MM.1S (cell line): ENCODE data around the gene EIF3CL.
"Not testable (repeated sequence)": the region's sequence is repeated elsewhere in the genome, so short reads cannot be mapped to it uniquely, and the experiment has no call there.

ENCODE experiments used
- DNase-seq: peaks from one replicate; pipeline ENCODE4 v3.0.0-alpha.2; 2015
- H2AFZ ChIP-seq: fragments of 300-600 bp; sonication (generic); 2 replicates; pipeline ENCODE4 v1.6.0; 2016; ENCODE audit warnings: antibody characterized with exemption, low read length
- H3F3A ChIP-seq: fragments of 300-600 bp; sonication (generic); 2 replicates; pipeline ENCODE4 v1.6.1; 2016; ENCODE audit warnings: mild to moderate bottlenecking, antibody characterized with exemption, low read length, moderate library complexity, mixed read lengths; ENCODE audit not compliant: insufficient read depth
- H3K27ac ChIP-seq: fragments of 300-600 bp; sonication (generic); 2 replicates; pipeline ENCODE4 v1.5.1; 2016; ENCODE audit warnings: mild to moderate bottlenecking, low read length
- H3K27me3 ChIP-seq: fragments of 300-600 bp; sonication (generic); replicated peaks from 2 replicates; pipeline ENCODE4 v1.6.0; 2016; ENCODE audit warnings: low read length; ENCODE audit not compliant: insufficient read depth
- H3K36me3 ChIP-seq: fragments of 300-600 bp; sonication (generic); replicated peaks from 2 replicates; pipeline ENCODE4 v1.6.1; 2016; ENCODE audit warnings: mild to moderate bottlenecking, low read length, mixed read lengths; ENCODE audit not compliant: insufficient read depth
- H3K4me1 ChIP-seq: fragments of 300-600 bp; sonication (generic); 2 replicates; pipeline ENCODE4 v1.6.1; 2016; ENCODE audit warnings: low read length, mixed read lengths
- H3K4me2 ChIP-seq: fragments of 300-600 bp; sonication (generic); 2 replicates; pipeline ENCODE4 v1.6.0; 2016; ENCODE audit warnings: low read depth, low read length
- H3K4me3 ChIP-seq: fragments of 300-600 bp; sonication (generic); 2 replicates; pipeline ENCODE4 v1.5.1; 2016; ENCODE audit warnings: low read length, mixed read lengths
- H3K79me2 ChIP-seq: fragments of 300-600 bp; sonication (generic); 2 replicates; pipeline ENCODE4 v1.6.1; 2016; ENCODE audit warnings: mixed run types, low read length, mixed read lengths
- H3K9ac ChIP-seq: fragments of 300-600 bp; sonication (generic); 2 replicates; pipeline ENCODE4 v1.6.1; 2016; ENCODE audit warnings: low read length, mixed read lengths
- H3K9me2 ChIP-seq: fragments of 300-600 bp; sonication (generic); replicated peaks from 2 replicates; pipeline ENCODE4 v1.6.1; 2016; ENCODE audit warnings: mild to moderate bottlenecking, low read length, mixed read lengths; ENCODE audit not compliant: insufficient read depth
- H3K9me3 ChIP-seq: fragments of 300-600 bp; sonication (generic); replicated peaks from 2 replicates; pipeline ENCODE4 v1.6.1; 2016; ENCODE audit warnings: mild to moderate bottlenecking, low read length, mixed read lengths; ENCODE audit not compliant: insufficient read depth
- H4K20me1 ChIP-seq: fragments of 300-600 bp; sonication (generic); 2 replicates; pipeline ENCODE4 v1.6.1; 2016; ENCODE audit warnings: mild to moderate bottlenecking, low read length, moderate library complexity, mixed read lengths; ENCODE audit not compliant: insufficient read depth

EIF3CL gene, protein sequence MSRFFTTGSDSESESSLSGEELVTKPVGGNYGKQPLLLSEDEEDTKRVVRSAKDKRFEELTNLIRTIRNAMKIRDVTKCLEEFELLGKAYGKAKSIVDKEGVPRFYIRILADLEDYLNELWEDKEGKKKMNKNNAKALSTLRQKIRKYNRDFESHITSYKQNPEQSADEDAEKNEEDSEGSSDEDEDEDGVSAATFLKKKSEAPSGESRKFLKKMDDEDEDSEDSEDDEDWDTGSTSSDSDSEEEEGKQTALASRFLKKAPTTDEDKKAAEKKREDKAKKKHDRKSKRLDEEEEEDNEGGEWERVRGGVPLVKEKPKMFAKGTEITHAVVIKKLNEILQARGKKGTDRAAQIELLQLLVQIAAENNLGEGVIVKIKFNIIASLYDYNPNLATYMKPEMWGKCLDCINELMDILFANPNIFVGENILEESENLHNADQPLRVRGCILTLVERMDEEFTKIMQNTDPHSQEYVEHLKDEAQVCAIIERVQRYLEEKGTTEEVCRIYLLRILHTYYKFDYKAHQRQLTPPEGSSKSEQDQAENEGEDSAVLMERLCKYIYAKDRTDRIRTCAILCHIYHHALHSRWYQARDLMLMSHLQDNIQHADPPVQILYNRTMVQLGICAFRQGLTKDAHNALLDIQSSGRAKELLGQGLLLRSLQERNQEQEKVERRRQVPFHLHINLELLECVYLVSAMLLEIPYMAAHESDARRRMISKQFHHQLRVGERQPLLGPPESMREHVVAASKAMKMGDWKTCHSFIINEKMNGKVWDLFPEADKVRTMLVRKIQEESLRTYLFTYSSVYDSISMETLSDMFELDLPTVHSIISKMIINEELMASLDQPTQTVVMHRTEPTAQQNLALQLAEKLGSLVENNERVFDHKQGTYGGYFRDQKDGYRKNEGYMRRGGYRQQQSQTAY

DNA sequence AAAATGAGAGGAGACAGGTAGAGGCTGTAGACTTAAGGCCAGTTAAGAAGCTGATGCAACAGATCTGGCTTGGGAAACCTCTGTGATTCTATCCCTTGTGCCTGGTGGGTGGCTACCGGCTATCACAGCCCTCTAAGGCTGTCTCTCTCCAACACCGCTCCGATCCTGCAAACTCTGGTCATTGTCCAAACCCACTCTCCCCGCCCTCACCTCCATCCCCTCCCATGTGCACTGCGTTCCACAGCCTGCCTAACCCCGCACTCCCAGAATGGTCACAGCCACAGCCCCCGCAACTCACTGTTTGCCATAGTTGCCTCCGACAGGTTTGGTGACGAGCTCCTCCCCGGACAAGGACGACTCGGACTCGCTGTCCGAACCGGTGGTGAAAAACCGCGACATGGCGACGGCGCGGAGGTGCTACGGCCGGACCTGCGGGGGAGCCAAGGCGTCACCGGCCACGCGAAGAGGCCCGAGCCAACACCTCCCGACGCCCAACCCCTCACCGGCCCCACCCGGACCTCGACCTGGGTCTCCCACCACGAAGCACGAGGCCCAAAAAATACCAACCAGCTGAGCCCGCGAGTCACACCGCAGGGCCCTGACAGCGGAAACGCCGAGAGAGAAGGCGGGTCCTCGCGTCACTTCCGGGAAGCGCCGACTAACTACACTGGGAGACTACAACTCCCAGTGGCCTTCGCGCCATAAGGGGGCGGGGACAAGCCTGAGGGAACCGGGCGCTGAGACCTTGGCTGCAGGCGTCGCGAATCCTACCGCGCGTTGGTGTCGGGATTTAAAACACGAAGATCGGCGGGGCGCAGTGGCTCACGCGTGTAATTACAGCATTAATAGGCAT, at the start of gene EIF3CL:
Gene EIF3CL, minus strand, starts transcription at position 622 of the 853 bp plus-strand sequence. Its CDS starts 223 bp downstream, at position 399.
- H3K27me3 ChIP-seq, H3K36me3 ChIP-seq, H3F3A ChIP-seq, H2AFZ ChIP-seq, H3K27ac ChIP-seq, DNase-seq, H3K4me2 ChIP-seq, H3K9me3 ChIP-seq, H3K4me1 ChIP-seq, H4K20me1 ChIP-seq, H3K9me2 ChIP-seq, H3K79me2 ChIP-seq: not testable (repeated sequence)
- Histone ChIP-seq H3K9ac (peak within 1 kb of the TSS; percentile 28; the same call in 1 of the 2 replicates), H3K4me3 (peak within 1 kb of the TSS; percentile 42; the same call in 1 of the 2 replicates)

DNA sequence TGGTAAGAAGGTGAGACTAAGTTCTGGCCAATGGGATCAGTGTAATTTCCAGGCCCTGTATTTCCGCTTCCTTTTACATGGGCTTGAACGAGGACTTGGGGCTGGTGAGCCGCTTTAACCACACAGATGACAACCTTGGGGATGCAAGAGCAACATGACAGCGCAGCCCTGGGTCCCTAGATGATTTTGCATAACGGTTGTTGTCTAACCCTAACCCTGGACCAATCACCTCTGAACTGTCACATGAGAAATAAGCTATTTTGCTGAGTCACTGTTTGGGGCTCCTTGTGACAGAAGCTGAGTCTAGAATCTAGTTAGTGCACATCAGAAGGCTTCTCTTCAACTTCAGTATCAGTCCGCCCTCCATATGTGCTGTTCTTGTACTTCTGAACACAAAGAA, 43.4 kb upstream of the EIF3CL start:
- H3K4me2 ChIP-seq, DNase-seq, H2AFZ ChIP-seq, H3K4me3 ChIP-seq, H3K4me1 ChIP-seq, H3K27ac ChIP-seq, H3K79me2 ChIP-seq, H3F3A ChIP-seq, H3K9me3 ChIP-seq, H3K27me3 ChIP-seq, H3K36me3 ChIP-seq, H3K9me2 ChIP-seq, H4K20me1 ChIP-seq, H3K9ac ChIP-seq: not testable (repeated sequence)

DNA sequence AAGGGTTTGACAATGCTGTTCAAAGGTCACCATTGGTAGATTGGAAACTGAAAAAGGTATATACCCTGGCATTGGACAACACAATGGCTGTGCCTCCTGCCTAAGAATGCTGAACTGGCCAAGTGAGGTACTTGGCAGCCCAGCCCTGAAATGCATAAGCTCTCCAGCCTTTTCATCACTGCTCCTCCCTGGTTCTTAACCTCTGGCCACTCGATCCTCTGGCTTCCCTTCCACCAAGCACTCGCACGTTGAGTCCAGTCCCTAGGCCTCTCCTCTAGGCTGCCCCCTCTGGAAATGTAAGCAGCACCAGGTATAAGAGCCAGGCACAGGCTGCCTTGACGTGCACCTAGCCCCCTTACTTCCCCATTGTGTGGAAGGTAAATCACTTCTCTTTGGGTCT, 42.7 kb upstream of the EIF3CL start:
- not testable (repeated sequence) for H3K9ac ChIP-seq, H3K79me2 ChIP-seq, H4K20me1 ChIP-seq, H3K27ac ChIP-seq, H3K9me2 ChIP-seq, H3F3A ChIP-seq, H2AFZ ChIP-seq, H3K36me3 ChIP-seq, H3K9me3 ChIP-seq, H3K4me1 ChIP-seq, DNase-seq, H3K4me3 ChIP-seq, H3K4me2 ChIP-seq, H3K27me3 ChIP-seq

DNA sequence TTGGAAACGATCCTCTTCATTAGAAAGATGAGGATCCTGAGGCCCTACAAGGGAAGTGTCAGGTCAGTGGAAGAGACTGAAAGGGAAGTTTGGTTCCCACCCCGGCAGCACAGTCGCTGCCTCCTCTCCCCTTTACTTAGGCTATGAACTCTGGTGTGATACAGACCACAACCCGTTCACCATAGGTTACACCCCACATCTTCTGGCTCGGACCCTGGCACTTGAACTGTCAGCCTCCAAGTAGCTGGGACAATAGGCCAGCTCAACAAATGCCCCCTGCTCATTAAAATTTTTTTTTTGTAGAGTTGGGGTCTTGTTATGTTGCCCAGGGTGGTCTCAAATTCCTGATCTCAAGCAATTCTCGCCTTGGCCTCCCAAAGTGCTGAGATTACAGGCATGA, 40.3 kb upstream of the EIF3CL start:
- not testable (repeated sequence) for H3F3A ChIP-seq, H3K27ac ChIP-seq, H3K79me2 ChIP-seq, H3K4me1 ChIP-seq, DNase-seq, H3K4me2 ChIP-seq, H3K36me3 ChIP-seq, H4K20me1 ChIP-seq, H3K4me3 ChIP-seq, H2AFZ ChIP-seq, H3K9ac ChIP-seq, H3K9me2 ChIP-seq, H3K27me3 ChIP-seq, H3K9me3 ChIP-seq

DNA sequence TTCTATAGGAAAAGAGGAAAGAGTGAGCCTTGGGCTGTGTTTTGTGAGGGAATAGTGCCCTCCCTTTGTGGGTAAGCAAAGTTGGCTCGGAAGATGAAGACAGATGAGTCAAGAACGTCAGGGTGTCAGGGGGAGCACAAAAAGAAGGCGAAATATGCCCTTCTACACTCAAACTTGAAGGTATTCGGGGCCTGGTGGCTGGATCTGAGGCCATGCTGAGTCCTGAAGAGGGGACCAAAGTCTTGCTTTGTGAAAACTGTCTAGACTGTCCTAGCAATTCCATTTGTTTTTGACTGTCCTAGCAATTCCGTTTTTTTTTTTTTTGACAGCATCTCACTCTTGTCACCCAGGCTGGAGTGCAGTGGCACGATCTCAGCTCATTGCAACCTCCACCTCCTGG, 35.3 kb upstream of the EIF3CL start:
- not testable (repeated sequence) for H3K4me1 ChIP-seq, H3K9me3 ChIP-seq, H3K9ac ChIP-seq, H3F3A ChIP-seq, H4K20me1 ChIP-seq, H3K79me2 ChIP-seq, H3K27ac ChIP-seq, H3K36me3 ChIP-seq, H3K27me3 ChIP-seq, H3K9me2 ChIP-seq, H3K4me2 ChIP-seq, H2AFZ ChIP-seq, H3K4me3 ChIP-seq, DNase-seq

DNA sequence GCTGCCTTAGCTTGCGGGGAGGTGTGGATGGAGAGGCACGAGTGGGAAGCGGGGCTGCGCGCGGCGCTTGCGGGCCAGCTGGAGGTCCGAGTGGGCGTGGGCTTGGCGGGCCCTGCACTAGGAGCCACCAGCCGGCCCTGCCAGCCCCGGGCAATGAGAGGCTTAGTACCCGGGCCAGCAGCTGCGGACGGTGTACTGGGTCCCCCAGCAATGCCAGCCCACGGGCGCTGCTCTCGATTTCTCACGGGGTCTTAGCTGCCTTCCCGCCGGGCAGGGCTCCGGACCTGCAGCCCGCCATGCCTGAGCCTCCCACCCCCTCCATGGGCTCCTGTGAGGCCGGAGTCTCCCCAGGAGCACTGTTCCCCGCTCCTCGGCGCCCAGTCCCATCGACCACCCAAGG, 31.7 kb upstream of the EIF3CL start:
- H3K27me3 ChIP-seq, result not testable (repeated sequence)

DNA sequence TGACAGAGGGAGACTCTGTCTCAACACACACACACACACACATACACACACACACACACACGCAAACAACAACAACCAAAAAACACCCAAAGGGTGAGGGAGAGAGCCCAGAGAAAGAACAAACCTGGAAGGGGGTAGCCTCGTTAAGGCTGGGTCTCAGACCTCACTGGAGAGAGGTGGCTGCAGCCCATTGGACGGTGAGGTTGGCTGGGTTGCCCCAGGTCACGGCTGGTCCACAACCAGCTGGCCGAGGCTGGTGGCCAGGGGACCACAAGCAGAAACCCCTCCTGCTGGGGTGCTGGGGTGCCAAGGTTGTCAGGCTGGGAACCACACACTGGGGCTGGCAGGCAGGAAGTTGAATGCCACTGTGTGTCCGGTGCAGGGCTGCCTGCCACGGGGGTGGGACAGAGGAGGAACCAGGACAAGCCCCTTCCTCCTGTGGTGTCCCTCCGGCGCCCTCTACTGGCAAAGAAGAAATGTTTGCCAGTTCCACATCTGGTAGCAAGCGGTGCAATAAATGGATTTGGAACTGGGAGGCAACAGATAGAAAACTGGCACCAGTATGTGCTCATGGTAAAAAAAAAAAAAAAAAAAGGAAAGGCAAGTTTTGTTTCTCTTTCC, 22.5 kb upstream of the EIF3CL start:
- H3F3A ChIP-seq, H3K4me1 ChIP-seq, H3K9ac ChIP-seq, H3K9me2 ChIP-seq, H3K36me3 ChIP-seq, H3K27ac ChIP-seq, H3K27me3 ChIP-seq, H3K4me2 ChIP-seq, H2AFZ ChIP-seq, DNase-seq, H3K79me2 ChIP-seq, H3K4me3 ChIP-seq, H4K20me1 ChIP-seq, H3K9me3 ChIP-seq: not testable (repeated sequence)

More for the DNA sequence above, 31.7 kb upstream of the EIF3CL start:
- H3K9me2 ChIP-seq, H2AFZ ChIP-seq, H3K27ac ChIP-seq, H3F3A ChIP-seq, H3K79me2 ChIP-seq, H4K20me1 ChIP-seq, H3K4me1 ChIP-seq, H3K9me3 ChIP-seq, H3K4me2 ChIP-seq, DNase-seq, H3K36me3 ChIP-seq, H3K4me3 ChIP-seq, H3K9ac ChIP-seq: not testable (repeated sequence)
